MM.1S (cell line): ENCODE results near the gene ACSS1.

ENCODE experiments used
- CTCF ChIP-seq: fragments of 300-600 bp; sonication (generic); IDR thresholded peaks from 2 replicates; pipeline ENCODE4 v1.5.1; 2016; ENCODE audit warnings: antibody characterized with exemption, low read length, mixed read lengths
- EZH2 ChIP-seq: fragments of 300-600 bp; sonication (generic); optimal IDR thresholded peaks from 2 replicates; pipeline ENCODE3; 2017; ENCODE audit warnings: low read depth, mild to moderate bottlenecking, antibody characterized with exemption, low read length, mixed read lengths

- TF ChIP-seq EZH2 (no peak), CTCF (no peak)
Observed at GRCh38 chr20:24981282-24981681, 76.7 kb downstream of the ACSS1 start.
